GM06990 (cell line): ENCODE results near the gene ST6GALNAC1.

Experiments
- DNase-seq: peaks from one replicate; pipeline ENCODE4 v3.0.0-alpha.2; 2011; ENCODE audit not compliant: insufficient read length; ENCODE audit errors: extremely low read depth
- H3K27me3 ChIP-seq: replicated peaks from 2 replicates; pipeline ENCODE4 v1.6.0; 2011; ENCODE audit warnings: low read length; ENCODE audit not compliant: control insufficient read depth, insufficient read depth
- H3K36me3 ChIP-seq: 2 replicates; pipeline ENCODE4 v1.5.1; 2011; ENCODE audit warnings: low read length; ENCODE audit not compliant: control insufficient read depth, insufficient read depth
- H3K4me3 ChIP-seq: replicated peaks from 2 replicates; pipeline ENCODE4 v1.5.1; 2011; ENCODE audit warnings: low read depth, mild to moderate bottlenecking, control low read depth, low read length
- TF ChIP-seq, protein P1 (sequence below): IDR thresholded peaks from 2 replicates; pipeline ENCODE4 v1.5.1; 2011; ENCODE audit warnings: low read length, control low read depth, mild to moderate bottlenecking, inconsistent platforms; ENCODE audit not compliant: insufficient read depth, poor library complexity, severe bottlenecking

ST6GALNAC1 gene

GRCh38 chr17:76645481-76645880 is 1.9 kb upstream of the ST6GALNAC1 start:
- Histone ChIP-seq H3K36me3 (no peaks in the 10 kb centered on the region), H3K4me3 (no peak overlapping the region), H3K27me3 (0 out of 2 replicates have a peak, but pooled peaks cover 2% of the 10 kb centered on the region)
- DNase-seq, result no peak
- TF ChIP-seq, protein P1, sequence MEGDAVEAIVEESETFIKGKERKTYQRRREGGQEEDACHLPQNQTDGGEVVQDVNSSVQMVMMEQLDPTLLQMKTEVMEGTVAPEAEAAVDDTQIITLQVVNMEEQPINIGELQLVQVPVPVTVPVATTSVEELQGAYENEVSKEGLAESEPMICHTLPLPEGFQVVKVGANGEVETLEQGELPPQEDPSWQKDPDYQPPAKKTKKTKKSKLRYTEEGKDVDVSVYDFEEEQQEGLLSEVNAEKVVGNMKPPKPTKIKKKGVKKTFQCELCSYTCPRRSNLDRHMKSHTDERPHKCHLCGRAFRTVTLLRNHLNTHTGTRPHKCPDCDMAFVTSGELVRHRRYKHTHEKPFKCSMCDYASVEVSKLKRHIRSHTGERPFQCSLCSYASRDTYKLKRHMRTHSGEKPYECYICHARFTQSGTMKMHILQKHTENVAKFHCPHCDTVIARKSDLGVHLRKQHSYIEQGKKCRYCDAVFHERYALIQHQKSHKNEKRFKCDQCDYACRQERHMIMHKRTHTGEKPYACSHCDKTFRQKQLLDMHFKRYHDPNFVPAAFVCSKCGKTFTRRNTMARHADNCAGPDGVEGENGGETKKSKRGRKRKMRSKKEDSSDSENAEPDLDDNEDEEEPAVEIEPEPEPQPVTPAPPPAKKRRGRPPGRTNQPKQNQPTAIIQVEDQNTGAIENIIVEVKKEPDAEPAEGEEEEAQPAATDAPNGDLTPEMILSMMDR, result no peak

DNA sequence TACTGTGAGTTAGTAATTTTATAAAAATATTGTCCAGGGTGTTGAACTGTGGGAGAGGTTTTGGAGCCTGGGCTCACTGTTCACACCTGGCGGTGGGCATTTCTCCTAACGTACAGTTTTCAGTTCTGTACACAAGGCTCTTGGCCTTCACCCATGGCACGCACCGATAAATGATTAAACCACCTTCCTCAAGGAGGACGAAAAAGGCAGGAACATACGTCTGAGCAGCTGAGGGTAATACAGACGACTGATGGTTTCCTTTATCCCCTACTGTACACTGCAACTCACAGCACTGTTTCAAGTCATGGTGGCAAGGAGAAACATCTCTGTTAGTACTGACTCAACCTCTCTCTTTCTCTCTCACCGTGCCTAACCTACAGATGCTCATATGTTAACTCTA is 1.4 kb upstream of the ST6GALNAC1 start:
- TF ChIP-seq, protein P1, result no peak
- no peak for DNase-seq
- H3K4me3 ChIP-seq, result no peak overlapping the region
- no peaks in the 10 kb centered on the region for H3K36me3 ChIP-seq
- H3K27me3 ChIP-seq, result 0 out of 2 replicates have a peak, but pooled peaks cover 3% of the 10 kb centered on the region

- TF ChIP-seq, protein P1, result no peak
These were observed 563 bp downstream of the ST6GALNAC1 start for GRCh38 chr17:76642994-76643393.

DNA sequence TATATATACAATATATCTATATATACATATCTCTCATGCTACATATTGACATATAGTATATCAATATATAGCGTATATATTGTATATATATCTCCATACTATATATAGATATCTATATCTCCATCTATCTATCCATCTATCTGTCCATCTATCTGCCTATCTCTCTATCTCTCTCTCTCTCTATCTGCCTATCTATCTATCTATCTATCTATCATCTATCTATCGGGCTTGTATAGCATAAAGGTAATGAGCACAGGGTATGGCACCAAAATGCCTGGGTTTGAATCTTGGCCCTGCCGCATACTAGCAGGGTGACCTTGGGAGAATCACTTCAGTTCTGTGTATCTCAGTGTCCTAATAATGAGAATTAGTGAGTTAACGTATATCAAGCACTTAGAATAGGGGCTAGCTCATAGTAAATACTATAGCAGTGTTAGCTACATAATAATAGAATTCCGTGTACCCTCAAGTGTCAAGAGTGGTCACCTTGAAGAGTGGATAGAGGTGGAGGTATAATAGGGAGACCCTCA is 1.5 kb downstream of the ST6GALNAC1 start:
- no peaks in the 10 kb centered on the region for H3K36me3 ChIP-seq
- TF ChIP-seq, protein P1, result no peak

More at GRCh38 chr17:76642994-76643393, 563 bp downstream of the ST6GALNAC1 start:
- no peak overlapping the region for H3K4me3 ChIP-seq
- H3K36me3 ChIP-seq, result no peaks in the 10 kb centered on the region
- DNase-seq, result no peak
- 0 out of 2 replicates have a peak, but pooled peaks cover 3% of the 10 kb centered on the region for H3K27me3 ChIP-seq

GRCh38 chr17:76641501-76641900 is 2.1 kb downstream of the ST6GALNAC1 start:
- DNase-seq, result no peak
- TF ChIP-seq, protein P1, result no peak

More for the DNA sequence above, 1.5 kb downstream of the ST6GALNAC1 start:
- H3K4me3 ChIP-seq, result no peak overlapping the region
- 0 out of 2 replicates have a peak, but pooled peaks cover 3% of the 10 kb centered on the region for H3K27me3 ChIP-seq
- DNase-seq, result no peak

More at GRCh38 chr17:76641501-76641900, 2.1 kb downstream of the ST6GALNAC1 start:
- H3K4me3 ChIP-seq, result no peak overlapping the region
- 0 out of 2 replicates have a peak, but pooled peaks cover 3% of the 10 kb centered on the region for H3K27me3 ChIP-seq
- no peaks in the 10 kb centered on the region for H3K36me3 ChIP-seq
